ENCODE data around the gene BNIP3.

DNA sequence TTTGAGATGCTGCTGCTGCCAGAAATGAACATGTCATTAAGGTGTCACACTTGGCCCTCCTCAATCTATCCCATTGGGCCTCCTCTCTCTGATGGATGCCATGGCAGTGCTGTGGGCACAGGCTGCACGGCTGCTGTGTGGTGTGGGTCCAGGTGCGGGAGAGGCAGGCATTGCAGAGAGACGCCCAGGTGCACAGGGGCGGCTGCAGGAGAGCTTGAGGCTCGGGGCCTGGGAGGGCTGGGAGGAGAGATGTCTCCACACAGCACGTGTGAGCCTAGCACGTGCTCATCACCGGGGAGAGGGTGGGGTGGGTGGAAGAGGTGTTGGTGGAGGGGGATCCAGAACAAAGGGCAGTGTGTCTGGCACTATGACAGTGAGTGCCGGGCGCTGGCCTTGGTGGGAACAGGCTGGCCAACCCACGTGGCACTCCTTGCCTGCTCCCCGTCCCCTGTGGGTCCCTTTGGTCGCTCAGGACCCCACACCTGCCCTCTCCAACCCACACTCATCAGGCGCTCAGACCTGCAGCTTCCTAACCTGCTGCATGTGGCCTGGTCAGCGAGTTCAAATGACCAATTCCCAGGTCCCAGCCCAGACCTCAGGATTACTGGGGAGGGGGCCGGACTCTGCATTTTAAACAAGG, 39.9 kb upstream of the BNIP3 start:
- TF ChIP-seq EZH2 (IDR thresholded peaks at IDR 0.05; ENCODE audit: borderline replicate concordance, low read depth, low read length, severe bottlenecking): no peak
- TF ChIP-seq CTCF (IDR thresholded peaks at IDR 0.05; ENCODE audit: borderline replicate concordance, extremely low read depth, low read length, poor library complexity, severe bottlenecking): no peak
